IPS-NIHi7 (cell line): ENCODE data around the gene MCRS1.

ENCODE experiments used
- DNase-seq: peaks from one replicate; pipeline ENCODE4 v3.0.0; 2012; ENCODE audit warnings: mixed read lengths; ENCODE audit errors: extremely low spot score

Gene MCRS1

GRCh38 chr12:49582850-49583249 is 14.9 kb upstream of the MCRS1 start:
- no peak for DNase-seq

- no peak for DNase-seq
These were observed 14.3 kb upstream of the MCRS1 start for GRCh38 chr12:49582201-49582600.

GRCh38 chr12:49580572-49581535 is 12.9 kb upstream of the MCRS1 start:
- DNase-seq: peak; percentile 95

- DNase-seq: no peak
These were observed 10.7 kb upstream of the MCRS1 start for GRCh38 chr12:49578471-49579112.

- no peak for DNase-seq
These were observed 9.8 kb upstream of the MCRS1 start for GRCh38 chr12:49577589-49578315.

GRCh38 chr12:49568442-49569162 is 660 bp upstream of the MCRS1 start:
- no peak for DNase-seq

- DNase-seq: no peak
These were observed 686 bp downstream of the MCRS1 start for GRCh38 chr12:49567302-49567610.

GRCh38 chr12:49566361-49566760 is 1.6 kb downstream of the MCRS1 start:
- DNase-seq: no peak

GRCh38 chr12:49565406-49566265 is 2.3 kb downstream of the MCRS1 start:
- no peak for DNase-seq

- DNase-seq: no peak
These were observed 3.1 kb downstream of the MCRS1 start for GRCh38 chr12:49564686-49565405.

GRCh38 chr12:49563951-49564685 is 3.8 kb downstream of the MCRS1 start:
- DNase-seq: no peak

- no peak for DNase-seq
These were observed 5.1 kb downstream of the MCRS1 start for GRCh38 chr12:49562831-49563230.

- no peak for DNase-seq
These were observed 5.7 kb downstream of the MCRS1 start for GRCh38 chr12:49562233-49562632.

- no peak for DNase-seq
These were observed 7.2 kb downstream of the MCRS1 start for GRCh38 chr12:49560695-49561094.

GRCh38 chr12:49559011-49559675 is 8.8 kb downstream of the MCRS1 start:
- no peak for DNase-seq

GRCh38 chr12:49558526-49558925 is 9.4 kb downstream of the MCRS1 start:
- DNase-seq: no peak

GRCh38 chr12:49557917-49558215 is 10.1 kb downstream of the MCRS1 start:
- DNase-seq: no peak

GRCh38 chr12:49557187-49557916 is 10.6 kb downstream of the MCRS1 start:
- no peak for DNase-seq
